ENCODE data around the gene MS4A4E. TPM values are rescaled to one million over a fixed set of nuclear protein-coding genes. Genes with fewer than 3 reads are reported as not detected.

Gene MS4A4E
- total and polyA plus RNA-seq, 4 donors, result 1.0 to 15.5 (median 1.0) TPM; not detected in 1

DNA sequence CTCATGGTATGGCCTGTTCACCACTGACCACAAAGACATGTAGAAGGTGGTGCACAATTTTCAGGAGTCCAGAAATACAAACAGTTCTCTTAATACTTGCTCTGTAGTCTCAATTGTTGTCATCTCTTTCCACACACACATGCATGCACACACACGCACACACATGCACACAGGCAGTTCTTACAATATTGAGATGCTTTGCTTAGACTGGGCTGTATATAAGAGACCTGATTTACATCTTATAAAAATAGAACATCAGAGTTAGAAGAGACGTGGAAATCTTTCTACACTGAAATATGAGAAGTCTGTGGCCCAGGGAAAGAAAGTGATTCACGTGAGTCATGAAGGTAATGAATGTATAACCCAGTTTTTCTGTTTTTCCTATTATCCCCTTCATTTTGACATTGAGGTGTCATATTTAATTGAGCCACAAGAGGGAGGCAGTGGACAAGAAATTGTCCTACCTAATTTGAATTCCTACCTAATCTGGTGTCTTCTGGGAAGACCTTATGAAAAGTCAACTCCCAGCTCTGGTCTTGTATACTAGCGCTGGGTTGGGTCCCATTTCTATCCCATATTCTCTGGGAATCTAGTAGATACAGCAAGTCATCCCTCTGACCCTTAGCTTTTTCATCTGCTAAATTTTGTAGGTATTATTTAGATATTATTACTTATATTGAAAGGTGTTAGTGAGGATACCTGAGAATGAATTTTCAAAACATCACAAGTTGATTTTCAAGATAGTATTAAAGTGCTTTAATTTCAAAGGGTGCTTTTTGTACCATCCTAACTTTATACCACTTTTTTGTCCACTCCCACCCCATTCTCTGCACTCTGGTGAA lies 22.7 kb upstream of the MS4A4E start:
- intact Hi-C loops (cut with DNase I), result no loop called here

DNA sequence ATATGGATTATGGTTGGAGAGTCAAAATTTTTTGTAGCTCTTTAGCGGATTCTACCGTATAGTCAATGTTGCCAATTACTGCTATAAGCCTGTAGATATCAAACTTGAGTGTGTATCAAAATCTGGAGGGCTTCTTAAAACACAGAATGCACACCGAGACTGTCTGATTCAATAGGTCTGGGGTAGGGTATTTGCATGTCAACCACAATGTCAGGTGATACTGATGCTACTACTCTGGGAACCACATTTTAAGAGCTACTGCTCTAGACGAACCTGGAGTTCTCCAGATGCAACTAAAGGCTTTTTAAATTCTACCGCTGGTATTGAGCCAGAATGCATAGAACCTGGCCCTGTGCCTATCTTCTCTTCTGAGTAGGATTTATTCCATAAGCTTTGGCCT lies 21.7 kb upstream of the MS4A4E start:
- Histone ChIP-seq H3K9me3 (ENCODE audit: control insufficient read depth, low read length) (no peaks in the 10 kb centered on the region), H3K27ac (ENCODE audit: low read depth in 1 of 2, low read length in 2 of 2) (no peak overlapping the region), H3K4me1 (ENCODE audit: control insufficient read depth in 1 of 2, insufficient read depth in 2 of 2, low read length in 2 of 2) (no peaks in the 10 kb centered on the region), H3K36me3 (ENCODE audit: control insufficient read depth in 1 of 2, insufficient read depth in 2 of 2, low read length in 1 of 2) (no peaks in the 10 kb centered on the region), H3K27me3 (ENCODE audit: control insufficient read depth in 1 of 2, insufficient read depth in 2 of 2, low read length in 1 of 2) (peaks cover 0 to 3% of the 10 kb centered on the region in 2 donors), H3K4me3 (ENCODE audit: low read length in 2 of 2) (no peak overlapping the region)
- intact Hi-C loops (cut with DNase I), result no loop called here
- 64 to 80% methylated on average over 5 of the region's 5 CpGs for WGBS, 2 donors
- ATAC-seq (ENCODE audit: low FRiP score), result no peak
- no peak for DNase-seq

More for the DNA sequence above, 22.7 kb upstream of the MS4A4E start:
- H3K27ac ChIP-seq (ENCODE audit: low read depth in 1 of 2, low read length in 2 of 2), result no peak overlapping the region
- no peaks in the 10 kb centered on the region for H3K9me3 ChIP-seq (ENCODE audit: control insufficient read depth, low read length)
- no peak for ATAC-seq (ENCODE audit: low FRiP score)
- H3K4me1 ChIP-seq (ENCODE audit: control insufficient read depth in 1 of 2, insufficient read depth in 2 of 2, low read length in 2 of 2), result no peaks in the 10 kb centered on the region
- WGBS, 2 donors, result 24 to 26% methylated on average over 4 of the region's 4 CpGs
- no peak overlapping the region for H3K4me3 ChIP-seq (ENCODE audit: low read length in 2 of 2)
- no peaks in the 10 kb centered on the region for H3K36me3 ChIP-seq (ENCODE audit: control insufficient read depth in 1 of 2, insufficient read depth in 2 of 2, low read length in 1 of 2)
- peaks cover 0 to 3% of the 10 kb centered on the region in 2 donors for H3K27me3 ChIP-seq (ENCODE audit: control insufficient read depth in 1 of 2, insufficient read depth in 2 of 2, low read length in 1 of 2)
- DNase-seq, result no peak

DNA sequence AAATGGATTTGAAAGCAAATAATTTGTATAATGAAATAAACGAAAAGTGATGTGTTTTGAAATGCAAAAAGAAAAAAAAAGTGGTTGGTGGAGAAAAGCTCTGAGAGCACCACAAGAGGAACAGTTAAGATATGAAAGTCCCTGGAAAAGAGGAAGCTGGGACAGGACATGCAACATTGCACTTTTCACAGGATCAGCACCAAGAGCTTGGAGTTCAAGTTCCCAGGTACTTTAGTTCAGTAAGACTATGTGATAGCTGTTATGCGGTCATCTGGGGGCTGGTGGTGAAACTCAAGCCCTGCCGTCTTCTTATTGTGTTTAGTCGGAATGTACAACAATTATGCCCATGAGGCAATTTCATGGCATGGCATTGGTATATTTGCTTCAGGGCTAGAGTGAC lies 20.5 kb upstream of the MS4A4E start:
- no peak overlapping the region for H3K27ac ChIP-seq (ENCODE audit: low read depth in 1 of 2, low read length in 2 of 2)
- intact Hi-C loops (cut with DNase I), result no loop called here
- 82 to 83% methylated on average over 4 of the region's 4 CpGs for WGBS, 2 donors
- H3K27me3 ChIP-seq (ENCODE audit: control insufficient read depth in 1 of 2, insufficient read depth in 2 of 2, low read length in 1 of 2), result peaks cover 0 to 3% of the 10 kb centered on the region in 2 donors
- H3K9me3 ChIP-seq (ENCODE audit: control insufficient read depth, low read length), result no peaks in the 10 kb centered on the region
- DNase-seq (no peak), ATAC-seq (ENCODE audit: low FRiP score) (no peak)
- H3K36me3 ChIP-seq (ENCODE audit: control insufficient read depth in 1 of 2, insufficient read depth in 2 of 2, low read length in 1 of 2), result no peaks in the 10 kb centered on the region
- H3K4me3 ChIP-seq (ENCODE audit: low read length in 2 of 2), result no peak overlapping the region
- H3K4me1 ChIP-seq (ENCODE audit: control insufficient read depth in 1 of 2, insufficient read depth in 2 of 2, low read length in 2 of 2), result no peaks in the 10 kb centered on the region

DNA sequence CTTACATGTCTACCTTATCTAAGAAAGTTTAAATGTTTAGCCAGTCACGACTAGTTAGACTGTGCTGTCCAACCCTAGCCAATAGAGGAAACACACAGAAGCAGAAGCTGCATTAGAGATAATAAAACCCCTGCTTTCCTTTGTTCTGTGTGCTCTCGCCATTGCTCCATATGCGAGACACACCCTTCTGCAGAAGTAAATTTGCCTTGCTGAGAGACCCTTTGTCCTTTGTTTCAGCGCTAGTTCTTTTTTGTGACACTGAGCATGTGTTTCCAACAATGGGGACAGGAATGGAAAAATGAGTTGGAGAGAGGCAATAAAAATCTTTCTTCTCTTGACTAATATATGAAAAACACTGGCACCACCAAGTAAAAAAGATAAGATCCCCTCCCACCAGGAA lies 18.1 kb upstream of the MS4A4E start:
- no peaks in the 10 kb centered on the region for H3K36me3 ChIP-seq (ENCODE audit: control insufficient read depth in 1 of 2, insufficient read depth in 2 of 2, low read length in 1 of 2)
- DNase-seq (no peak), ATAC-seq (ENCODE audit: low FRiP score) (no peak)
- intact Hi-C loops (cut with DNase I), result no loop called here
- WGBS, 2 donors, result 82 to 86% methylated on average over 4 of the region's 4 CpGs
- no peaks in the 10 kb centered on the region for H3K4me1 ChIP-seq (ENCODE audit: control insufficient read depth in 1 of 2, insufficient read depth in 2 of 2, low read length in 2 of 2)
- H3K27ac ChIP-seq (ENCODE audit: low read depth in 1 of 2, low read length in 2 of 2), result no peak overlapping the region
- H3K4me3 ChIP-seq (ENCODE audit: low read length in 2 of 2), result no peak overlapping the region
- no peaks in the 10 kb centered on the region for H3K27me3 ChIP-seq (ENCODE audit: control insufficient read depth in 1 of 2, insufficient read depth in 2 of 2, low read length in 1 of 2)
- H3K9me3 ChIP-seq (ENCODE audit: control insufficient read depth, low read length), result no peaks in the 10 kb centered on the region

DNA sequence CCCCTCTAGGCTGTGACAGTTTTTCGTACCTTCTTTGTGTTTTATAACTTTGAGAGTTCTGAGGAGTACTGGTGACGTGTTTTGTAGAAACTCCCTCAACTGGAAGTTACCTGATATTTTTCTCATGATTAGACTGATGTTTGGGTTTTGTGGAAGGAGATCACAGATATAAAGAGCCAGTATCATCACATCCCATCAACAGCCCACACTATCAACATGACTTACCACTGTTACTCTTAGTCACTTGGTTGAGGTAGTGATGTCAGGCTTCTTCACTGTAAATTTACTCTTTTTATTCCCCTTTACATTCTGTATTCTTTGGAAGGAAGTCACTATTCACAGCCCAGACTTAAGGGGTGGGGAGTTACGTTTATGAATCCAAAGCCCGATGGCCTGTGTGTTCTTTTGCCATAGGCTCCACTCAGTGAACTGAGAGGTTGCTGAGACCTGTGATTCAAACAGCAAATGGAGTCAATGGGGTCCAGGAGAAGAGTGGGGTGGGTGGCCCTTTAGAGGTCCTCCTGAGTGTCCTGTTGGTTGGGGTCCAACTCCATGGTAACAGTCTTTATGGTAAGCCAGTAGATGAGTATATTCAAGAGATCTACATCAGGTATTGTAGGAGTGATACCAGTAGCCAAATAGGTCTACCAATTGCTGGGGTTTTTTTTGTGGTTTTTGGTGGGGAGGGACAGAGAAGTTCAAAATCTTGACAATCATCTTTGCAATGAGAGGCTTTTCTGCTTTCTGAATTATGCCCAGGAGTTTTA lies 15.2 kb upstream of the MS4A4E start:
- no peak for DNase-seq
- Histone ChIP-seq H3K27ac (ENCODE audit: low read depth in 1 of 2, low read length in 2 of 2) (no peak overlapping the region), H3K4me1 (ENCODE audit: control insufficient read depth in 1 of 2, insufficient read depth in 2 of 2, low read length in 2 of 2) (no peaks in the 10 kb centered on the region), H3K27me3 (ENCODE audit: control insufficient read depth in 1 of 2, insufficient read depth in 2 of 2, low read length in 1 of 2) (no peaks in the 10 kb centered on the region), H3K36me3 (ENCODE audit: control insufficient read depth in 1 of 2, insufficient read depth in 2 of 2, low read length in 1 of 2) (no peaks in the 10 kb centered on the region), H3K9me3 (ENCODE audit: control insufficient read depth, low read length) (no peaks in the 10 kb centered on the region), H3K4me3 (ENCODE audit: low read length in 2 of 2) (no peak overlapping the region)
- no peak for ATAC-seq (ENCODE audit: low FRiP score)
- WGBS, 2 donors, result 76 to 86% methylated on average over 4 of the region's 4 CpGs
- intact Hi-C loops (cut with DNase I), result loop anchor here in 1 of 2 donors (10.0 kb wide), 1 partner anchor 433 kb away; no protein-coding TSS in a partner anchor

DNA sequence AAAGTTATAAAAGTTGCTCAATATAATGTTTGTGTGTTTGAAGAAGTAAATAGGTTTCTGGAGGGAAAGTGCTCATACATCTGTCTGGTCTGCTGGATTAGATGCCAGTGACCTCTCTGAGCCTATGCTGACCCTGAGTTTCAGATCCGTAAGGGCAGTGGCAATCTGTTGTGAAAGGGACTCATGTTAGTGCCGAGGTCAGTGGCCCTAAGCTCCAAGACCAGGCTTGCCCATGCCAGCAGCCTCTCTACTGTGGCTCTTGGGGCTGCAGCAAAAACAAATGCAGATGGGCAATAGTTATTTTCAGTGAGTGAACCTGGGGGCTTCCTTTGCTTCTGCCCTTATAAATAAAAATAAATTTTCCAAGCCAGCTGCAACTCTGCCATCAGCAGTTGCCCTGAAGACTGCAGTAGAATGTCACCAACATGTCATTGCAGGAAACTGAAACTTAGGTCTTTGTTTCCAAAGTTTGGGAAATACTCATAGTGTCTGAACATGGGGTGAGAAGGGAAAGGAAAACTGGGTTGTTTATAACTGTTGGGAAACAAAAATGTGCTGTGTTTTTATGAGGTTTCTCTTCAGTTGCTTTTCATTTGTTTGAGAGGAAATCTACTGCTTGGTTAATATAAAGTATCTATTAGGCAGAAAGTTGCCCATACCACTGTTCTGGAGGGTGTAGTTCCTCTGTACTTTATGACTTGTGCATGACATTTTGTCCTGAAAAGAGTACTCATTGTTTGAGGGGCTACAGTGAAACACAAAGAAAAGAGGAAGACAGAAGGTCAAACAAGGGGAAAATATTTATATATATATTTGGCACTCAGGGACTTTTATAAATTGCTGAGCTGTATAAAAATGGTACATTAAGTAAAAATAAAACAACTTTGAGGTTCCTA lies 9.5 kb upstream of the MS4A4E start:
- WGBS, 2 donors, result 52 to 63% methylated on average over 2 of the region's 2 CpGs
- no peak for DNase-seq
- intact Hi-C loops (cut with DNase I), result loop anchor here in 1 of 2 donors (10.0 kb wide), 1 partner anchor 428 kb away; no protein-coding TSS in a partner anchor
- no peak overlapping the region for H3K27ac ChIP-seq (ENCODE audit: low read depth in 1 of 2, low read length in 2 of 2)
- H3K4me3 ChIP-seq (ENCODE audit: low read length in 2 of 2), result no peak overlapping the region
- H3K9me3 ChIP-seq (ENCODE audit: control insufficient read depth, low read length), result no peaks in the 10 kb centered on the region
- H3K36me3 ChIP-seq (ENCODE audit: control insufficient read depth in 1 of 2, insufficient read depth in 2 of 2, low read length in 1 of 2), result no peaks in the 10 kb centered on the region
- H3K27me3 ChIP-seq (ENCODE audit: control insufficient read depth in 1 of 2, insufficient read depth in 2 of 2, low read length in 1 of 2), result no peaks in the 10 kb centered on the region
- no peaks in the 10 kb centered on the region for H3K4me1 ChIP-seq (ENCODE audit: control insufficient read depth in 1 of 2, insufficient read depth in 2 of 2, low read length in 2 of 2)
- ATAC-seq (ENCODE audit: low FRiP score), result no peak

DNA sequence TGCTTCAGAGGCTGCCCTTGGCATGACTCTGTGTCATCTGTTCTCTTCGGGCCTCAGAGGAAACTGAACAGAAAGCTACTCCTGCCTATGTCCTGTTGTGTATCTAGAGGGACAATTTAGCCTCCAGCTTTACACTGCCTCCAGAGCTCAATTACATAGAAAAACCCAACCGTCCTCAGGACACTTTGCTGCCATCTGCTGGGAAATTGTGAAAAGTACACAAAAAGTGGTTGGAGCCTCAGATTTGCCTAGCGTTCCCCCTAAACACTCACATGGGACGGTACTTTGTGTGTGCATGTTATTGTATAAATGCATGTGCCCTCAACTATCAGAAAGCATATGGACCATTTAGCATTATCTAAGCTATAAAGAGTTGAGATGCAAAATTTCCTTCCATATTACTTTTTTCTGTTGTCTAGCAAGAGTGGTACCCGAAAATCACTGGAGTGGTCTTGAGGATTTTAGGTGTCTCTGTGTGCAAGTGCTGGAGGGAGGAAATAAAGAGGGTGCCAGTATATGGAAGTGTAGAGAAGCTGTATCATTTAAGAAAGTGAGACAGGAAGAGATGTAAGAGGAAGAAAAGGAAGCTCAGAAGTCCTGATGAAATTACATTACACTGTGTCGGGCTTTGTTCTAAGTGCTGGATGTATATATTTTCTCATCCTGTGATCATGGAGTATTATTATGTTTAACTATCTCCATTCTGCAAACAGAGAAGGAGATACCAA lies 8.7 kb upstream of the MS4A4E start:
- 34 to 51% methylated on average over 6 of the region's 6 CpGs for WGBS, 2 donors
- Histone ChIP-seq H3K4me3 (ENCODE audit: low read length in 2 of 2) (no peak overlapping the region), H3K9me3 (ENCODE audit: control insufficient read depth, low read length) (no peaks in the 10 kb centered on the region), H3K27me3 (ENCODE audit: control insufficient read depth in 1 of 2, insufficient read depth in 2 of 2, low read length in 1 of 2) (no peaks in the 10 kb centered on the region), H3K27ac (ENCODE audit: low read depth in 1 of 2, low read length in 2 of 2) (no peak overlapping the region), H3K4me1 (ENCODE audit: control insufficient read depth in 1 of 2, insufficient read depth in 2 of 2, low read length in 2 of 2) (no peaks in the 10 kb centered on the region), H3K36me3 (ENCODE audit: control insufficient read depth in 1 of 2, insufficient read depth in 2 of 2, low read length in 1 of 2) (no peaks in the 10 kb centered on the region)
- ATAC-seq (ENCODE audit: low FRiP score), result no peak
- intact Hi-C loops (cut with DNase I), result loop anchor here in 1 of 2 donors (10.0 kb wide), 1 partner anchor 427 kb away; no protein-coding TSS in a partner anchor
- no peak for DNase-seq

DNA sequence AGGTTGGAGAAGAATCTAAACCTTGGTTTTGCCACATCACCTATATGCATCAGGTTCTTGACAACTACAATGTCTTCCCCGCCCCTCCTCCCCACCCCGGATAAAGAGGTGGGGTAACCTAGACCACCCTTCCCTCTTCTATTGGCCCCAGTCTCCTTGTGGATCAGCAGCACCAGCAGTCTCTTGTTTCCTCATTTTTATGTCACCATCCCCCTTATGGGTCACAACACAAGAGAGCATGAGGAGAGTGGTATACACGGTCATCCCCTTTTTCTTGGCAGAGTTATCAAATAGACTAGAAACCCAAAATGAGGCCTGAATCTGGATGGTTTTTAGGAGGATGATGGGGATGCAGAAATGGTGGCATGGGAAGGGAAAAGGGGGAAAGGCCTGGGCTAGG lies 1.2 kb downstream of the MS4A4E start:
- Histone ChIP-seq H3K36me3 (ENCODE audit: control insufficient read depth in 1 of 2, insufficient read depth in 2 of 2, low read length in 1 of 2) (no peaks in the 10 kb centered on the region), H3K27ac (ENCODE audit: low read depth in 1 of 2, low read length in 2 of 2) (no peak overlapping the region), H3K4me3 (ENCODE audit: low read length in 2 of 2) (no peak overlapping the region), H3K9me3 (ENCODE audit: control insufficient read depth, low read length) (no peaks in the 10 kb centered on the region), H3K4me1 (ENCODE audit: control insufficient read depth in 1 of 2, insufficient read depth in 2 of 2, low read length in 2 of 2) (no peaks in the 10 kb centered on the region), H3K27me3 (ENCODE audit: control insufficient read depth in 1 of 2, insufficient read depth in 2 of 2, low read length in 1 of 2) (peaks cover 0 to 1% of the 10 kb centered on the region in 2 donors)
- no peak for DNase-seq
- 86 to 93% methylated on average over 3 of the region's 3 CpGs for WGBS, 2 donors
- no peak for ATAC-seq (ENCODE audit: low FRiP score)
- intact Hi-C loops (cut with DNase I), result no loop called here
